Smooth muscle cell (in vitro differentiated cells): ENCODE data around the gene SLAMF1. TPM values are rescaled to one million over a fixed set of nuclear protein-coding genes. Genes with fewer than 3 reads are reported as not detected.
"Not testable (repeated sequence)": the region's sequence is repeated elsewhere in the genome, so short reads cannot be mapped to it uniquely, and the experiment has no call there.

Experiments used
- DNase-seq: peaks from one replicate; lab custom pipeline; 2025; ENCODE audit not compliant: unreplicated experiment; lab: John Stamatoyannopoulos, UW
- H2AFZ ChIP-seq: fragments of 200-600 bp; sonication (generic); 2 replicates; pipeline ENCODE4 v1.6.0; 2016; ENCODE audit warnings: antibody characterized with exemption, low read depth, mild to moderate bottlenecking
- H3F3A ChIP-seq: fragments of 200-600 bp; sonication (generic); 2 replicates; pipeline ENCODE4 v1.6.0; 2017; ENCODE audit warnings: antibody characterized with exemption, low read depth
- H3K27ac ChIP-seq: fragments of 200-600 bp; sonication (generic); 2 replicates; pipeline ENCODE4 v1.5.1; 2016; ENCODE audit warnings: low read depth, mild to moderate bottlenecking
- H3K27me3 ChIP-seq: fragments of 200-600 bp; sonication (generic); 2 replicates; pipeline ENCODE4 v1.6.1; 2016; ENCODE audit warnings: low read depth, mild to moderate bottlenecking
- H3K36me3 ChIP-seq: fragments of 200-600 bp; sonication (generic); 2 replicates; pipeline ENCODE4 v1.5.1; 2016; ENCODE audit warnings: low read depth
- H3K4me1 ChIP-seq: fragments of 200-600 bp; sonication (generic); 2 replicates; pipeline ENCODE4 v1.5.1; 2016; ENCODE audit warnings: low read depth
- H3K4me2 ChIP-seq: fragments of 200-600 bp; sonication (generic); 2 replicates; pipeline ENCODE4 v1.6.0; 2016; ENCODE audit warnings: mild to moderate bottlenecking
- H3K4me3 ChIP-seq: fragments of 200-600 bp; sonication (generic); 2 replicates; pipeline ENCODE4 v1.5.1; 2016; ENCODE audit warnings: mild to moderate bottlenecking
- H3K79me2 ChIP-seq: fragments of 200-600 bp; sonication (generic); 2 replicates; pipeline ENCODE4 v1.6.0; 2016; ENCODE audit warnings: low read depth, mild to moderate bottlenecking
- H3K9ac ChIP-seq: fragments of 200-600 bp; sonication (generic); 2 replicates; pipeline ENCODE4 v1.6.0; 2016; ENCODE audit warnings: low read depth
- H3K9me3 ChIP-seq: fragments of 200-600 bp; sonication (generic); replicated peaks from 2 replicates; pipeline ENCODE4 v1.5.1; 2016; ENCODE audit warnings: low read depth
- H4K20me1 ChIP-seq: fragments of 200-600 bp; sonication (generic); 2 replicates; pipeline ENCODE4 v1.6.0; 2016; ENCODE audit warnings: low read depth
- CTCF ChIP-seq: fragments of 200-600 bp; sonication (generic); IDR thresholded peaks from 2 replicates; pipeline ENCODE4 v1.5.1; 2017; ENCODE audit warnings: borderline replicate concordance, mild to moderate bottlenecking, antibody characterized with exemption; ENCODE audit not compliant: insufficient read depth, poor library complexity, severe bottlenecking
- WGBS: methylation state at CpG from one replicate; pipeline ENCODE4 v1.1.7; 2016; ENCODE audit warnings: low lambda C conversion rate; 5-methylcytosine and 5-hydroxymethylcytosine counted together
- polyA plus RNA-seq: library from polyadenylated mRNA; unstranded; fragments of >200 nt; fragmentation: Nextera tagmentation; extraction: Ambion mirVana; gene quantifications from 2 replicates; pipeline ENCODE4 v1.2.1, GENCODE V29; 2016
- total RNA-seq: library from RNA; depleted of rRNA; stranded (reverse); fragments of >200 nt; gene quantifications from 2 replicates; pipeline ENCODE4 v1.2.3, GENCODE V29; 2014

SLAMF1 gene
- total and polyA plus RNA-seq, 2 experiments from 2014 or later: not detected

- no peaks in the 10 kb centered on the region for H3K79me2 ChIP-seq
- no peaks in the 10 kb centered on the region for H3K9me3 ChIP-seq
- DNase-seq: no peak
- no peak overlapping the region for H3K4me2 ChIP-seq
- H3F3A ChIP-seq: no peaks in the 10 kb centered on the region
- no peak for TF ChIP-seq CTCF
- H3K4me1 ChIP-seq: no peaks in the 10 kb centered on the region
- 94% methylated on average over 1 of the region's 1 CpG for WGBS
- H4K20me1 ChIP-seq: no peaks in the 10 kb centered on the region
- H3K36me3 ChIP-seq: no peaks in the 10 kb centered on the region
- no peaks in the 10 kb centered on the region for H3K27me3 ChIP-seq
- H3K9ac ChIP-seq: no peak overlapping the region
- no peak overlapping the region for H2AFZ ChIP-seq
- H3K27ac ChIP-seq: no peak overlapping the region
- no peak overlapping the region for H3K4me3 ChIP-seq
Observed at GRCh38 chr1:160590488-160590887, 56.4 kb downstream of the SLAMF1 start.

GRCh38 chr1:160588468-160588867, 58.4 kb downstream of the SLAMF1 start:
- TF ChIP-seq CTCF: no peak
- Histone ChIP-seq H3K9me3 (no peaks in the 10 kb centered on the region), H3K36me3 (no peaks in the 10 kb centered on the region), H3K79me2 (no peaks in the 10 kb centered on the region), H3K4me2 (no peak overlapping the region), H3F3A (no peaks in the 10 kb centered on the region), H3K4me1 (no peaks in the 10 kb centered on the region), H4K20me1 (no peaks in the 10 kb centered on the region), H3K9ac (no peak overlapping the region), H3K27me3 (no peaks in the 10 kb centered on the region), H3K27ac (no peak overlapping the region), H3K4me3 (no peak overlapping the region), H2AFZ (no peak overlapping the region)
- DNase-seq: no peak
- 92% methylated on average over 6 of the region's 6 CpGs for WGBS

GRCh38 chr1:160584784-160585183, 62.1 kb downstream of the SLAMF1 start:
- Histone ChIP-seq H3F3A (no peaks in the 10 kb centered on the region), H4K20me1 (no peaks in the 10 kb centered on the region), H3K79me2 (no peaks in the 10 kb centered on the region), H2AFZ (no peak overlapping the region), H3K9ac (no peak overlapping the region), H3K4me3 (no peak overlapping the region), H3K9me3 (no peaks in the 10 kb centered on the region), H3K27me3 (no peaks in the 10 kb centered on the region), H3K4me2 (no peak overlapping the region), H3K36me3 (no peaks in the 10 kb centered on the region), H3K4me1 (no peaks in the 10 kb centered on the region), H3K27ac (no peak overlapping the region)
- TF ChIP-seq CTCF: no peak
- no peak for DNase-seq
- WGBS: 97% methylated on average over 1 of the region's 1 CpG

GRCh38 chr1:160582976-160583375, 63.9 kb downstream of the SLAMF1 start:
- H3K79me2 ChIP-seq, H3K27me3 ChIP-seq, DNase-seq, H4K20me1 ChIP-seq, H3K4me2 ChIP-seq, H2AFZ ChIP-seq, H3K9ac ChIP-seq, H3F3A ChIP-seq, H3K4me3 ChIP-seq, H3K4me1 ChIP-seq, H3K27ac ChIP-seq, H3K36me3 ChIP-seq, H3K9me3 ChIP-seq: not testable (repeated sequence)
- WGBS: 91% methylated on average over 2 of the region's 2 CpGs
